K562 (cell line): ENCODE results near the gene STX2. TPM values are rescaled to one million over a fixed set of nuclear protein-coding genes. Genes with fewer than 3 reads are reported as not detected.

Experiments
- ELK3 ChIP-seq: fragments of 450-650 bp; formaldehyde crosslinking; IDR thresholded peaks from 2 replicates; pipeline ENCODE4 v1.4.0; 2020; ENCODE audit warnings: mild to moderate bottlenecking
- EP400 ChIP-seq: fragments of 450-650 bp; IDR thresholded peaks from 2 replicates; pipeline ENCODE4 v1.6.1; 2017; ENCODE audit warnings: antibody characterized with exemption, mild to moderate bottlenecking, moderate library complexity
- HIVEP1 ChIP-seq: fragments of 250-450 bp; sonication (Bioruptor Pico); IDR thresholded peaks from 2 replicates; pipeline ENCODE4 v1.4.0; 2020; ENCODE audit warnings: mild to moderate bottlenecking
- PHF20 ChIP-seq: fragments of 450-650 bp; IDR thresholded peaks from 2 replicates; pipeline ENCODE4 v1.6.1; 2018; ENCODE audit not compliant: partially characterized antibody
- RNF2 ChIP-seq: sonication (generic); IDR thresholded peaks from 2 replicates; pipeline ENCODE4 v1.6.1; 2016
- SMAD4 ChIP-seq: fragments of 250-450 bp; sonication (Bioruptor Pico); conservative IDR thresholded peaks from 2 replicates; pipeline ENCODE4 v1.8.0; 2021; ENCODE audit warnings: inconsistent platforms, mild to moderate bottlenecking, moderate library complexity
- TAF15 ChIP-seq: fragments of 200-400 bp; formaldehyde crosslinking; IDR thresholded peaks from 2 replicates; pipeline ENCODE4 v1.6.1; 2017; ENCODE audit warnings: mild to moderate bottlenecking, low read depth, low read length, moderate library complexity
- TCF7 ChIP-seq: sonication (generic); IDR thresholded peaks from 2 replicates; pipeline ENCODE4 v1.6.1; 2016; ENCODE audit warnings: antibody characterized with exemption, borderline replicate concordance
- TEAD1 ChIP-seq, 2 experiments: fragments of 450-650 bp in 1 of 2; sonication (generic) in 1 of 2; formaldehyde crosslinking; IDR thresholded peaks; 2 replicates each; pipeline versions ENCODE4 v1.4.0 to v1.8.0; 2020 to 2022; ENCODE audit warnings: mild to moderate bottlenecking in 2 of 2, missing genetic modification reagents in 1 of 2
- TRIM25 ChIP-seq: fragments of 450-650 bp; IDR thresholded peaks from 2 replicates; pipeline ENCODE4 v1.7.0; 2016; ENCODE audit warnings: borderline replicate concordance
- ZNF134 ChIP-seq: fragments of 250-450 bp; sonication (Bioruptor Pico); conservative IDR thresholded peaks from 2 replicates; pipeline ENCODE4 v1.4.0; 2020
- ZNF57 ChIP-seq: fragments of 450-650 bp; formaldehyde crosslinking; IDR thresholded peaks from 2 replicates; pipeline ENCODE4 v1.4.0; 2020; ENCODE audit warnings: mild to moderate bottlenecking, moderate library complexity
- polyA plus RNA-seq, 8 experiments: library from polyadenylated mRNA; depleted of rRNA in 4 of 8; stranded (reverse) in 5 of 8; unstranded in 3 of 8; fragments of >200 nt; fragmentation: Nextera tagmentation in 2 of 8; fragmentation: Illumina TruSeq in 1 of 8; extraction: Ambion mirVana in 2 of 8; extraction: Trizol in 1 of 8; gene quantifications; 2 replicates each; pipeline versions ENCODE4 v1.2.1 to v1.2.3, GENCODE V29; 2011 to 2014; ENCODE audit warnings: inconsistent platforms in 1 of 8, missing spikeins in 1 of 8
- total RNA-seq, 7 experiments: library from RNA; depleted of rRNA in 6 of 7; stranded (reverse); fragments of >200 nt in 6 of 7; fragmentation: Illumina TruSeq in 2 of 7; extraction: Trizol in 2 of 7; gene quantifications; 2 replicates each; pipeline versions ENCODE4 v1.2.1 to v1.2.3, GENCODE V29; 2011 to 2021; ENCODE audit warnings: low replicate concordance in 1 of 7
- TF ChIP-seq, protein P1 (sequence below), 2 experiments: fragments of 450-650 bp in 1 of 2; sonication (generic) in 1 of 2; formaldehyde crosslinking in 1 of 2; IDR thresholded peaks; 2 replicates each; pipeline versions ENCODE4 v1.7.1 to v1.9.0; 2016 to 2022; ENCODE audit warnings: inconsistent platforms in 1 of 2, mild to moderate bottlenecking in 1 of 2, missing genetic modification reagents in 1 of 2

Gene STX2
- total and polyA plus RNA-seq, 9 of the 15 experiments (the other 6 are each of a cell fraction or from before 2014, with no cell fraction given): 22.2 to 54.6 (median 30.8) TPM

DNA sequence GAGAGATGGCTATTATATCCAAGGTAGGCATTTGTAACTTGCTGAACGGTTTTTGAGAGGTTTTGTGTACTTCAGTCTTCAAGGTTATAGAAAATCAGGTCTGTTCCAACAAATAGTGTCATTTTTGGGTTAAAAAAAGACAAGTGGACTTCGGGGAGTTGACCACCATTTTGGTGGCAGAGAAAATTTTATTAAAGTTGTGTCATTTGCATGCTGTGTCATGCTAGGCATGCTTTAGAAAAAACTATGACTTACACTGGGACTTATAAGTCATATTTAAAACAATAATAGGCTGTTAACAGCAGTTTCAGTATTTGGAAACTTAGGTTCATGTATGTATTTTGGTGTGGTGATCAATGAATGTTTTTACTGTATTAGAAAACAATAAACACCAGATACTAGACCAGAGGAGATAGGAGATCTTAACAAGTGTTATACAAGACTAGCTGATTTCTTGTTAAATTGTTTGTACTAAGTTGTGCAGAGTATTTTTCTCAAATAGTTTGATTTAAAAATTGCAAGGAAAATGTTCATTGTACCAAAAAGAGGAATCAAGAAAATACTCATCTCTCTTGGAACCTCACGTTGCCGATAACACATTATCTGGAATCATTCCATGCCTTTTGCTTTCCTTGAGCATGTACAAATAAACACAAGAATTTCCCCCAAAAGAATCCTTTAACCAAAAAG, 34.2 kb upstream of the STX2 start (continued):
- TF ChIP-seq ELK3 (CRISPR knock-in tag) (no peak), SMAD4 (CRISPR knock-in tag) (no peak), RNF2 (no peak), ZNF57 (CRISPR knock-in tag) (no peak), ZNF134 (CRISPR knock-in tag) (no peak), HIVEP1 (CRISPR knock-in tag) (no peak), EP400 (no peak), TAF15 (no peak), PHF20 (no peak), TEAD1 (CRISPR knock-in tag; IDR thresholded peaks at IDR 0.05) (no peak), TRIM25 (no peak), TCF7 (no peak)
- TF ChIP-seq, protein P1, sequence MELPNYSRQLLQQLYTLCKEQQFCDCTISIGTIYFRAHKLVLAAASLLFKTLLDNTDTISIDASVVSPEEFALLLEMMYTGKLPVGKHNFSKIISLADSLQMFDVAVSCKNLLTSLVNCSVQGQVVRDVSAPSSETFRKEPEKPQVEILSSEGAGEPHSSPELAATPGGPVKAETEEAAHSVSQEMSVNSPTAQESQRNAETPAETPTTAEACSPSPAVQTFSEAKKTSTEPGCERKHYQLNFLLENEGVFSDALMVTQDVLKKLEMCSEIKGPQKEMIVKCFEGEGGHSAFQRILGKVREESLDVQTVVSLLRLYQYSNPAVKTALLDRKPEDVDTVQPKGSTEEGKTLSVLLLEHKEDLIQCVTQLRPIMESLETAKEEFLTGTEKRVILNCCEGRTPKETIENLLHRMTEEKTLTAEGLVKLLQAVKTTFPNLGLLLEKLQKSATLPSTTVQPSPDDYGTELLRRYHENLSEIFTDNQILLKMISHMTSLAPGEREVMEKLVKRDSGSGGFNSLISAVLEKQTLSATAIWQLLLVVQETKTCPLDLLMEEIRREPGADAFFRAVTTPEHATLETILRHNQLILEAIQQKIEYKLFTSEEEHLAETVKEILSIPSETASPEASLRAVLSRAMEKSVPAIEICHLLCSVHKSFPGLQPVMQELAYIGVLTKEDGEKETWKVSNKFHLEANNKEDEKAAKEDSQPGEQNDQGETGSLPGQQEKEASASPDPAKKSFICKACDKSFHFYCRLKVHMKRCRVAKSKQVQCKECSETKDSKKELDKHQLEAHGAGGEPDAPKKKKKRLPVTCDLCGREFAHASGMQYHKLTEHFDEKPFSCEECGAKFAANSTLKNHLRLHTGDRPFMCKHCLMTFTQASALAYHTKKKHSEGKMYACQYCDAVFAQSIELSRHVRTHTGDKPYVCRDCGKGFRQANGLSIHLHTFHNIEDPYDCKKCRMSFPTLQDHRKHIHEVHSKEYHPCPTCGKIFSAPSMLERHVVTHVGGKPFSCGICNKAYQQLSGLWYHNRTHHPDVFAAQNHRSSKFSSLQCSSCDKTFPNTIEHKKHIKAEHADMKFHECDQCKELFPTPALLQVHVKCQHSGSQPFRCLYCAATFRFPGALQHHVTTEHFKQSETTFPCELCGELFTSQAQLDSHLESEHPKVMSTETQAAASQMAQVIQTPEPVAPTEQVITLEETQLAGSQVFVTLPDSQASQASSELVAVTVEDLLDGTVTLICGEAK (IDR thresholded peaks at IDR 0.05): 0 out of 2 replicates have a peak, but pooled peaks have one; percentile 50
- TF ChIP-seq, protein P1 (CRISPR knock-in tag; IDR thresholded peaks at IDR 0.05): no peak
